ENCODE measurements around the gene CNTNAP2. TPM values are rescaled to one million over a fixed set of nuclear protein-coding genes. Genes with fewer than 3 reads are reported as not detected.

The CNTNAP2 gene
- total RNA-seq, 4 donors from 2014 or later = 0.91 to 16.0 TPM; not detected in 2

DNA sequence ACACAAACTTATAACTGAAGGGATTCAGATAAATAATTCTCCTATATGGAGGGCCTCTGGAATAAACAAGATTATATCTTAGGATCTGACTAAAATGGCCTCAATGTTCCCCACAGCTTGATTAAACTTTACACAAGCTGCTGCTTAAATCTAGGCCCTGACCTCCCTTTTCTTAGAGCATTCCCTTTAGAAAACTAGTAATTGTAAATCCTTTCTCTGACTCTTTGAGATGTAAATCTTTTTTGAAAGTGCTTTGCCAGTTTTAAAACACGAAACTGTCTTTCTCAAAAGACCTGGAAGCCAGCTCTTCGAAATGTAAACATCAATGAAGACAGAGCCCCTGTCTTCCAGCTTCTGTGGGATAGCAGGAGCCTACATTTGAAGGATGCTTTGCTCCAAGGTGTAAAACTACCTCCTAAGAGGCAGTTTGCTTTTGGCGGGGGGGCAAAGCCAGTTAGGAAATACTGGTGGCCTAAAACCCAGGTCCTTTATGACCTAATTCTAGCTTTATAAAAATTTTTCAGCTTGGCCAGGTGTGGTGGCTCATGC is 758.7 kb downstream of the CNTNAP2 start:
- Histone ChIP-seq H3K9me3 (no peaks in the 10 kb centered on the region), H3K27me3 (peaks cover 0 to 3% of the 10 kb centered on the region in 2 donors), H3K4me1 (no peaks in the 10 kb centered on the region), H3K27ac (no peak overlapping the region), H3K4me3 (no peak overlapping the region), H3K36me3 (no peaks in the 10 kb centered on the region)
- intact Hi-C loops (cut with DNase I; ENCODE audit: low total_unique reads) = no loop called here
- no peak for DNase-seq
- TF ChIP-seq POLR2A (IDR thresholded peaks at IDR 0.05) (no peak), CTCF (IDR thresholded peaks at IDR 0.05) (no peak)

DNA sequence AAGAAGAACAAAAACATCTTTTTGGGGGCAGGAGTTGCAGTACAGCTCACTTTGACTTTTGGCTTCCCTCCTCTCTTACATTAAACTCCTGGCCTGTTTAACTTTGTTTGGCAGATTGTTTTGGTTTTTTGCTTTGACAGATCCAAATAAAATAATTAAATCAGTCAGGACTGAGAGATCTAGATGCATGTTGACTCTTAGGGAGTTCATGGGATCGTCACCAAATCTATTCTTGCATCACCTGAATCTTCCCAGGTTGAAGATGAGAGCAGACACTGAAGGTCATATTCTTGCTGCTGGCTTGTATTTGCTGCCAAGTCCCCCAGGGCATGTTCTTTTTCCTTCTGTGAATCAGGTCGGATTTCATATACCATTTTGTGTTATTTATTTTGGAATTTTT is 759.4 kb downstream of the CNTNAP2 start:
- no peak for TF ChIP-seq POLR2A (IDR thresholded peaks at IDR 0.05)
- no peak for TF ChIP-seq CTCF (IDR thresholded peaks at IDR 0.05)
- no peak overlapping the region for H3K27ac ChIP-seq

GRCh38 chr7:146876411-146876810 is 759.8 kb downstream of the CNTNAP2 start:
- no peaks in the 10 kb centered on the region for H3K4me1 ChIP-seq
- TF ChIP-seq CTCF (IDR thresholded peaks at IDR 0.05) (no peak), POLR2A (IDR thresholded peaks at IDR 0.05) (no peak)

More for the DNA sequence above, 759.4 kb downstream of the CNTNAP2 start:
- DNase-seq = no peak
- intact Hi-C loops (cut with DNase I; ENCODE audit: low total_unique reads) = no loop called here
- Histone ChIP-seq H3K4me3 (no peak overlapping the region), H3K9me3 (no peaks in the 10 kb centered on the region), H3K4me1 (no peaks in the 10 kb centered on the region), H3K27me3 (peaks cover 0 to 3% of the 10 kb centered on the region in 2 donors), H3K36me3 (no peaks in the 10 kb centered on the region)

GRCh38 chr7:146878901-146879300 is 762.3 kb downstream of the CNTNAP2 start:
- H3K36me3 ChIP-seq = no peaks in the 10 kb centered on the region
- H3K4me1 ChIP-seq = no peaks in the 10 kb centered on the region
- no peak overlapping the region for H3K4me3 ChIP-seq
- no peaks in the 10 kb centered on the region for H3K9me3 ChIP-seq
- intact Hi-C loops (cut with DNase I; ENCODE audit: low total_unique reads) = no loop called here
- H3K27me3 ChIP-seq = no peaks in the 10 kb centered on the region
- H3K27ac ChIP-seq = no peak overlapping the region
- no peak for DNase-seq
- TF ChIP-seq POLR2A (IDR thresholded peaks at IDR 0.05) (no peak), CTCF (IDR thresholded peaks at IDR 0.05) (no peak)

More at GRCh38 chr7:146876411-146876810, 759.8 kb downstream of the CNTNAP2 start:
- H3K27ac ChIP-seq = no peak overlapping the region
- no peak overlapping the region for H3K4me3 ChIP-seq
- H3K9me3 ChIP-seq = no peaks in the 10 kb centered on the region
- H3K36me3 ChIP-seq = no peaks in the 10 kb centered on the region
- H3K27me3 ChIP-seq = peaks cover 0 to 3% of the 10 kb centered on the region in 2 donors
- intact Hi-C loops (cut with DNase I; ENCODE audit: low total_unique reads) = no loop called here
- DNase-seq = no peak

DNA sequence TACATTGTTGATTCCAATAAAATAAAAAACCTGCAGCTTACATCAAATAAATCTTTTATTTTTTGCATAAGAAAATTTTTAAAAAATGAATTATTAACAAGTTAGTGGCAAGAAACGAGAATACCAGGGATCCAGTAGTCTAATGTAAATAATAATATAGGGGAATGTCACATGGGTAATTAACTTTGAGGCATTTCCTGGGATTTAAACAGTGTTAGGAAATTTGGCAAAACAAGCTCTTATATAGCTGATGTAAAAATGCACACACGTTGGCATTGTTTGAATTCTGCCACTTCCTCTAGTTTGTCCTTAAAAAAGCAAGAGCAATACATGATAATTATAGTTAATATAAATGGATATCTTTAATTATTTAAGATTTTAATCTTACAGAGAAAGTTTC is 768.6 kb downstream of the CNTNAP2 start:
- H3K4me1 ChIP-seq = no peaks in the 10 kb centered on the region
- H3K36me3 ChIP-seq = no peaks in the 10 kb centered on the region
- no peak for TF ChIP-seq CTCF (IDR thresholded peaks at IDR 0.05)
- TF ChIP-seq POLR2A (IDR thresholded peaks at IDR 0.05) = no peak
- H3K27me3 ChIP-seq = no peaks in the 10 kb centered on the region
- DNase-seq = no peak
- H3K4me3 ChIP-seq = no peak overlapping the region
- no peak overlapping the region for H3K27ac ChIP-seq
- H3K9me3 ChIP-seq = no peaks in the 10 kb centered on the region
- intact Hi-C loops (cut with DNase I; ENCODE audit: low total_unique reads) = no loop called here

All from uterus (tissue), 4 donors.